Transverse colon (tissue), 4 donors: Measurements from ENCODE around the gene NDUFC2.

ENCODE experiments used
- EP300 ChIP-seq: sonication (generic); formaldehyde crosslinking; IDR thresholded peaks from one replicate; pipeline ENCODE4 v1.6.1; 2017; ENCODE audit warnings: antibody characterized with exemption, low read depth
- POLR2A ChIP-seq: fragments of 450-650 bp; IDR thresholded peaks from one replicate; pipeline ENCODE4 v1.6.1; 2016; ENCODE audit warnings: antibody characterized with exemption, mild to moderate bottlenecking, moderate library complexity
- POLR2AphosphoS5 ChIP-seq, 3 donors: sonication (generic); formaldehyde crosslinking; IDR thresholded peaks; one replicate each; pipeline ENCODE4 v1.6.1; 2016; ENCODE audit warnings: antibody characterized with exemption in 3 of 3
- TF ChIP-seq, protein P1 (sequence below), 5 experiments: fragments of 200-600 bp in 3 of 5; fragments of 450-650 bp in 2 of 5; sonication (generic) in 3 of 5; IDR thresholded peaks; 1 replicate in 2 of 5; 2 replicates in 3 of 5; pipeline ENCODE4 v1.5.1; 2016 to 2017; ENCODE audit warnings: antibody characterized with exemption in 5 of 5, inconsistent platforms in 3 of 5, mild to moderate bottlenecking in 2 of 5, moderate library complexity in 1 of 5

DNA sequence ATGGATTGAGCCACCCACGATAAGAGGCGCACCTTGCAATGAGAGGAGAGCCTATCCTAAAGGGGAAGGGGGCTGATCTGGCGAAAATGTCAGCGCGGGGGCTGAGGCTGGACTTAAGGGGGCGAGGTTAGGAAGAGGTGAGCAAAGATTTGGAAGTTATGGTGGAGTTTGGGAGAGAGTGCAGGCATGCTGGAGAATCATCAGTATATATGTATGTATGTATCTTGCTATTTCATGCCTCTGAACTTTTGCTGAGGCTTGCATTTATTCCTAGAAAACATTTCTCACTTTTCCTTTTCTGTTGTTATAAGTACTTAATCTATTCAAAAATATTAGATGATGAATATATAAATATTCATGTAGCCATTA lies 33.2 kb downstream of the NDUFC2 start:
- TF ChIP-seq POLR2AphosphoS5 (IDR thresholded peaks at IDR 0.05) (no peak), POLR2A (no peak), EP300 (no peak)
- TF ChIP-seq, protein P1, sequence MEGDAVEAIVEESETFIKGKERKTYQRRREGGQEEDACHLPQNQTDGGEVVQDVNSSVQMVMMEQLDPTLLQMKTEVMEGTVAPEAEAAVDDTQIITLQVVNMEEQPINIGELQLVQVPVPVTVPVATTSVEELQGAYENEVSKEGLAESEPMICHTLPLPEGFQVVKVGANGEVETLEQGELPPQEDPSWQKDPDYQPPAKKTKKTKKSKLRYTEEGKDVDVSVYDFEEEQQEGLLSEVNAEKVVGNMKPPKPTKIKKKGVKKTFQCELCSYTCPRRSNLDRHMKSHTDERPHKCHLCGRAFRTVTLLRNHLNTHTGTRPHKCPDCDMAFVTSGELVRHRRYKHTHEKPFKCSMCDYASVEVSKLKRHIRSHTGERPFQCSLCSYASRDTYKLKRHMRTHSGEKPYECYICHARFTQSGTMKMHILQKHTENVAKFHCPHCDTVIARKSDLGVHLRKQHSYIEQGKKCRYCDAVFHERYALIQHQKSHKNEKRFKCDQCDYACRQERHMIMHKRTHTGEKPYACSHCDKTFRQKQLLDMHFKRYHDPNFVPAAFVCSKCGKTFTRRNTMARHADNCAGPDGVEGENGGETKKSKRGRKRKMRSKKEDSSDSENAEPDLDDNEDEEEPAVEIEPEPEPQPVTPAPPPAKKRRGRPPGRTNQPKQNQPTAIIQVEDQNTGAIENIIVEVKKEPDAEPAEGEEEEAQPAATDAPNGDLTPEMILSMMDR (IDR thresholded peaks at IDR 0.05) = peak in 1 of 5 experiments; percentile 0
